ENCODE results near the gene GOLGA8A.

The GOLGA8A gene, protein sequence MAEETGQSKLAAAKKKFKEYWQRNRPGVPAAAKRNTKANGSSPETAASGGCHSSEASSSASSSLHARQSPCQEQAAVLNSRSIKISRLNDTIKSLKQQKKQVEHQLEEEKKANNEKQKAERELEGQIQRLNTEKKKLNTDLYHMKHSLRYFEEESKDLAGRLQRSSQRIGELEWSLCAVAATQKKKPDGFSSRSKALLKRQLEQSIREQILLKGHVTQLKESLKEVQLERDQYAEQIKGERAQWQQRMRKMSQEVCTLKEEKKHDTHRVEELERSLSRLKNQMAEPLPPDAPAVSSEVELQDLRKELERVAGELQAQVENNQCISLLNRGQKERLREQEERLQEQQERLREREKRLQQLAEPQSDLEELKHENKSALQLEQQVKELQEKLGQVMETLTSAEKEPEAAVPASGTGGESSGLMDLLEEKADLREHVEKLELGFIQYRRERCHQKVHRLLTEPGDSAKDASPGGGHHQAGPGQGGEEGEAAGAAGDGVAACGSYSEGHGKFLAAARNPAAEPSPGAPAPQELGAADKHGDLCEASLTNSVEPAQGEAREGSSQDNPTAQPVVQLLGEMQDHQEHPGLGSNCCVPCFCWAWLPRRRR

DNA sequence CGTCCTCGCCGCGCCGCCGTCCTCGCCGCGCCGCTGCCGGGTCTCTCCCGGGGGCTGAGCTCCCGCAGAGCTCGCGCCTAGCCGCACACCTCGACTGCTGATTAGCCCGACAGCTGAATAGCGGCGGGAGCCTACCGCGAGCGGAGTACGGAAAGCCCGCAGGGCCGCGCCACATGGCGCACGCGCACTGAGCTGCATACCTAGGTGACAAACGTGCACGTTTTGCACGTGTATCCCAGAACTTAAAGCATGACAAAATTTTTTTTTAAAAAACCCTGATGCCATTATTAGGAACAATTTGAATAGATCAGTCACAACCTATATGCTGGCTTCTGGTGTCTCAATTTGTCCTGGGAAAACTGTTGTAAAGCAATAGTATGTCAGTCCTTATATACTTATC, at the start of gene GOLGA8A:
Gene GOLGA8A (minus strand): TSS at position 122 of the 400 bp plus-strand sequence. CDS start 48,117 bp downstream, outside the sequence.
- no peaks in the 10 kb centered on the region for H3K36me3 ChIP-seq (ENCODE audit: insufficient read depth, low read length)
- TF ChIP-seq, protein P1, sequence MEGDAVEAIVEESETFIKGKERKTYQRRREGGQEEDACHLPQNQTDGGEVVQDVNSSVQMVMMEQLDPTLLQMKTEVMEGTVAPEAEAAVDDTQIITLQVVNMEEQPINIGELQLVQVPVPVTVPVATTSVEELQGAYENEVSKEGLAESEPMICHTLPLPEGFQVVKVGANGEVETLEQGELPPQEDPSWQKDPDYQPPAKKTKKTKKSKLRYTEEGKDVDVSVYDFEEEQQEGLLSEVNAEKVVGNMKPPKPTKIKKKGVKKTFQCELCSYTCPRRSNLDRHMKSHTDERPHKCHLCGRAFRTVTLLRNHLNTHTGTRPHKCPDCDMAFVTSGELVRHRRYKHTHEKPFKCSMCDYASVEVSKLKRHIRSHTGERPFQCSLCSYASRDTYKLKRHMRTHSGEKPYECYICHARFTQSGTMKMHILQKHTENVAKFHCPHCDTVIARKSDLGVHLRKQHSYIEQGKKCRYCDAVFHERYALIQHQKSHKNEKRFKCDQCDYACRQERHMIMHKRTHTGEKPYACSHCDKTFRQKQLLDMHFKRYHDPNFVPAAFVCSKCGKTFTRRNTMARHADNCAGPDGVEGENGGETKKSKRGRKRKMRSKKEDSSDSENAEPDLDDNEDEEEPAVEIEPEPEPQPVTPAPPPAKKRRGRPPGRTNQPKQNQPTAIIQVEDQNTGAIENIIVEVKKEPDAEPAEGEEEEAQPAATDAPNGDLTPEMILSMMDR (conservative IDR thresholded peaks at IDR 0.05; ENCODE audit: low read length): no peak
- no peak for TF ChIP-seq EZH2phosphoT487 (IDR thresholded peaks at IDR 0.05; ENCODE audit: borderline replicate concordance)
- no peak within 1 kb of the TSS for H3K4me2 ChIP-seq (ENCODE audit: low read depth, low read length, poor library complexity, severe bottlenecking)
- no peaks in the 10 kb centered on the region for H4K20me1 ChIP-seq (ENCODE audit: insufficient read depth, low read length, poor library complexity, severe bottlenecking)
- no peaks in the 10 kb centered on the region for H3K9me3 ChIP-seq (ENCODE audit: insufficient read depth, low read depth, low read length)
- no peak within 1 kb of the TSS for H3K4me3 ChIP-seq (ENCODE audit: low read length, poor library complexity, severe bottlenecking)
- H3F3A ChIP-seq (ENCODE audit: low read depth): no peaks in the 10 kb centered on the region
- no peaks in the 10 kb centered on the region for H3K79me2 ChIP-seq (ENCODE audit: insufficient read depth, low read length)
- no peaks in the 10 kb centered on the region for H3K27me3 ChIP-seq (ENCODE audit: insufficient read depth, low read length, poor library complexity, severe bottlenecking)
- H3K4me1 ChIP-seq (ENCODE audit: insufficient read depth, low read length, poor library complexity, severe bottlenecking): no peaks in the 10 kb centered on the region
- H2AFZ ChIP-seq (ENCODE audit: low read length): no peak within 1 kb of the TSS
- H3K9ac ChIP-seq (ENCODE audit: low read depth, low read length, poor library complexity, severe bottlenecking): no peak within 1 kb of the TSS
- no peaks in the 10 kb centered on the region for H3K9me2 ChIP-seq (replicated peaks; ENCODE audit: low read depth, low read length)

DNA sequence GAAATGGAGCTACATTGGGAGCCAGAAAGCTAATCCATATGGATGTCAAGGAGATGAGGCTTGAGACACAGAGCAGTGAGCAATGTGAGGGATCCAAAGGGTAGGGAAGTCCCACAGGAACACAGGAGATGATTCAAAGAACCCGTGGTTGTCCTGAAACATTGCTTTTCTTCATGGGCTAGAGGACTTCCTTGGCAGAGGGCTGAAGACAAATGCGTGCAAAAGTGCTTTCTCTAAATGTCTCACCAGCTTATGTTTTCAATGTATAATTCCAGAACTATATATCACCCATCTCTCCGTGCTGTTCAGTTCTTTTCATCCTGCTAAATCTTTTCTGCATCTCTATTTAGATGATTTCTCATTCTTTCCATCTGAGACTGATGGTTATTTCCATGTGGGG, 46.0 kb upstream of the GOLGA8A start:
- Histone ChIP-seq H3K4me3 (ENCODE audit: low read length, poor library complexity, severe bottlenecking) (no peak overlapping the region), H3F3A (ENCODE audit: low read depth) (no peaks in the 10 kb centered on the region), H3K27me3 (ENCODE audit: insufficient read depth, low read length, poor library complexity, severe bottlenecking) (no peaks in the 10 kb centered on the region), H2AFZ (ENCODE audit: low read length) (no peak overlapping the region), H3K9me2 (replicated peaks; ENCODE audit: low read depth, low read length) (no peaks in the 10 kb centered on the region), H4K20me1 (ENCODE audit: insufficient read depth, low read length, poor library complexity, severe bottlenecking) (no peaks in the 10 kb centered on the region), H3K4me1 (ENCODE audit: insufficient read depth, low read length, poor library complexity, severe bottlenecking) (no peaks in the 10 kb centered on the region), H3K9me3 (ENCODE audit: insufficient read depth, low read depth, low read length) (no peaks in the 10 kb centered on the region), H3K4me2 (ENCODE audit: low read depth, low read length, poor library complexity, severe bottlenecking) (no peak overlapping the region), H3K9ac (ENCODE audit: low read depth, low read length, poor library complexity, severe bottlenecking) (no peak overlapping the region), H3K36me3 (ENCODE audit: insufficient read depth, low read length) (no peaks in the 10 kb centered on the region), H3K79me2 (ENCODE audit: insufficient read depth, low read length) (no peaks in the 10 kb centered on the region)
- no peak for TF ChIP-seq EZH2phosphoT487 (IDR thresholded peaks at IDR 0.05; ENCODE audit: borderline replicate concordance)
- TF ChIP-seq, protein P1 (conservative IDR thresholded peaks at IDR 0.05; ENCODE audit: low read length): no peak

DNA sequence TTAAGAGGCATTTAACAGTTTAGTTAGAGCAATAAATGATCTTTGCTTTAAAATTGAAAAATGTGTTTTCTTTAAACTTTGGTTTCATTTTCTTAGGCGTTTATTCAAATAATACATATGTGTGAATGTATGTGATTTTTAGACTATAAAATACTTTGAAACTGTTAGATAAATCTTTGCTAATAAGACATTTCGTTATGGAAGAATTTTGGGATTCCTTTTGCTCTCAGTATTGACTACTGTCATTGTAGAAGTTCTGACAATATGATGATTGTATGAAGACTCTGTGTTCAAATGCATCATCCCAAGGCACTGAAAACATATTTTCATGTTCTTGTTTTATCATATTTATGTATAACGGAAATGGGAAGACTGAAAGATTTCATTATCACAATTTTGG, 43.8 kb upstream of the GOLGA8A start:
- H4K20me1 ChIP-seq (ENCODE audit: insufficient read depth, low read length, poor library complexity, severe bottlenecking): no peaks in the 10 kb centered on the region
- H3K9me2 ChIP-seq (replicated peaks; ENCODE audit: low read depth, low read length): no peaks in the 10 kb centered on the region
- no peak for TF ChIP-seq EZH2phosphoT487 (IDR thresholded peaks at IDR 0.05; ENCODE audit: borderline replicate concordance)
- TF ChIP-seq, protein P1 (conservative IDR thresholded peaks at IDR 0.05; ENCODE audit: low read length): no peak
- no peaks in the 10 kb centered on the region for H3K4me1 ChIP-seq (ENCODE audit: insufficient read depth, low read length, poor library complexity, severe bottlenecking)
- H3K4me3 ChIP-seq (ENCODE audit: low read length, poor library complexity, severe bottlenecking): no peak overlapping the region
- no peaks in the 10 kb centered on the region for H3F3A ChIP-seq (ENCODE audit: low read depth)
- no peaks in the 10 kb centered on the region for H3K79me2 ChIP-seq (ENCODE audit: insufficient read depth, low read length)
- H3K9ac ChIP-seq (ENCODE audit: low read depth, low read length, poor library complexity, severe bottlenecking): no peak overlapping the region
- H3K9me3 ChIP-seq (ENCODE audit: insufficient read depth, low read depth, low read length): no peaks in the 10 kb centered on the region
- no peaks in the 10 kb centered on the region for H3K36me3 ChIP-seq (ENCODE audit: insufficient read depth, low read length)
- H2AFZ ChIP-seq (ENCODE audit: low read length): no peak overlapping the region
- no peaks in the 10 kb centered on the region for H3K27me3 ChIP-seq (ENCODE audit: insufficient read depth, low read length, poor library complexity, severe bottlenecking)
- H3K4me2 ChIP-seq (ENCODE audit: low read depth, low read length, poor library complexity, severe bottlenecking): no peak overlapping the region

Measured in Loucy (cell line).